ENCODE measurements around the gene SEC22B.
"Not testable (repeated sequence)": the region's sequence is repeated elsewhere in the genome, so short reads cannot be mapped to it uniquely, and the experiment has no call there.

The SEC22B gene

DNA sequence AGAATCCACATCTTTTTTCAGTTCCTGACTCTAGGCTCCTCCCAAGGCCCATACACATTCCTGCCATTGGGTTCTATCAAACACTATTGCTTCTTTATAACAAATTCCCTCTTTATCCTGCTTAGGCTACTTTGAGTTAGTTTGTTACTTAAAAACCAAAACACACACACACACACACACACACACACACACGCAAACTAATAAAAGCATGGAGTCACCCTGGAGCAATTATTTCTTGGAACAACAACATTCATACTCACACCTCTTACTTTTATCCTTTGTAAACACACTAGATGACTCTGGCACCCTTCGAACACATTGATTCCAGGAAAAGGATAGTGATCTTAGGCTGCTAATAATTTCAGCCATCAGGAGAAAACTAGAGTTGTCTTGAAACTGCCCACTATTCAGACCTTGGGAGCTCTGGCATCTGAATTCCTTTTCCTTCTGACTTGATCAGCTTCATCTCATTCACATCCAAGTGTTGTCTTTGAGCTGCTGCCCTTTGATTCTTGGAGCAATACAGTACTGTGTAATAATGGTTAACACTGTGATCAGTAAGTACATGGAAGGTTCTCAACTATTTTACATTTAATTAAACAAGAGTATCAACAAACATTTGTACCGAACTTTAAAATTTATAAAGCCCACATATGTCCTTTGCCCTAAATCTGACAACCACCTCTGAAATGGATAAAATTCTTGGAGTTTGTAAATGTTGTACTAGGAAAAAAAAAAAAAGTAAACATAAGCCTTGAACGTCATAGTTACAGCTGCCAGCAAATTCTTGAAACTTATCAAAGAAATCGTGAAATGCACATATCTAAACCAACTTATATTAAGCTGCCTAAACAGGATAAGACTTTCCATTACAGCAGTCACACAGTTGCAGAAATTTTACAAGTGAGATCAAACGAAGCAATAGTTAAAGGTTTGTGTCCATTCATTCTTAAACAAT is 2.8 kb upstream of the SEC22B start:
- H3K4me3 ChIP-seq (ENCODE audit: low read depth, low read length) = no peak overlapping the region
- in situ Hi-C loops (cut with HindIII; ENCODE audit: low sequenced_read_pairs) = no loop called here
- peak; percentile 82 for DNase-seq (ENCODE audit: low read depth, low spot score)
- TF ChIP-seq CTCF (IDR thresholded peaks at IDR 0.05; ENCODE audit: low read depth, low read length) = no peak

GRCh38 chr1:120178058-120178457 is 1.7 kb upstream of the SEC22B start:
- DNase-seq (ENCODE audit: low read depth, low spot score); H3K4me3 ChIP-seq (ENCODE audit: low read depth, low read length); in situ Hi-C loops (cut with HindIII; ENCODE audit: low sequenced_read_pairs): not testable (repeated sequence)

- H3K4me3 ChIP-seq (ENCODE audit: low read depth, low read length) = peak overlapping the region; percentile 99
- in situ Hi-C loops (cut with HindIII; ENCODE audit: low sequenced_read_pairs); DNase-seq (ENCODE audit: low read depth, low spot score): not testable (repeated sequence)
Measured at GRCh38 chr1:120175688-120176087, 632 bp downstream of the SEC22B start.

- DNase-seq (ENCODE audit: low read depth, low spot score); in situ Hi-C loops (cut with HindIII; ENCODE audit: low sequenced_read_pairs); H3K4me3 ChIP-seq (ENCODE audit: low read depth, low read length): not testable (repeated sequence)
Measured at GRCh38 chr1:120164761-120165160, 11.6 kb downstream of the SEC22B start.

- in situ Hi-C loops (cut with HindIII; ENCODE audit: low sequenced_read_pairs); DNase-seq (ENCODE audit: low read depth, low spot score); H3K4me3 ChIP-seq (ENCODE audit: low read depth, low read length): not testable (repeated sequence)
Measured at GRCh38 chr1:120162015-120162414, 14.3 kb downstream of the SEC22B start.

DNA sequence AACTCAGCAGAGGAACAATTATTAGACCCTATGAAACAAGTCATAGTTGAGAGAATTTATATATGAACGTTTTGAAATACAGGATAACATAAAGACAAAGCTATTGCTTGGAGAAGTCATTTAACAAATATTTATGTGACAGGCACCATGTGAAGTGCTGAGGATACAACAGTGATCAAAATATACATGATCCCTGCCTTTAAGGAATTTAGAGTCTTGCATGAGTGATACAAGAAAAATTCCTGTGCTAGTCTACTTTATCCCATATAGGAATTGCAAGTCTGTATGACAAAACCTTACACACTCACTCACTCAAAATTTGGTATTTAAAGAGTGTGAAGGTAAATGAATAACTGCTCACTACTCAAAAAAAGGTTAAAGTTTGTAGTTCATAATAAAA is 17.8 kb downstream of the SEC22B start:
- H3K4me3 ChIP-seq (ENCODE audit: low read depth, low read length); DNase-seq (ENCODE audit: low read depth, low spot score); in situ Hi-C loops (cut with HindIII; ENCODE audit: low sequenced_read_pairs): not testable (repeated sequence)

- DNase-seq (ENCODE audit: low read depth, low spot score); in situ Hi-C loops (cut with HindIII; ENCODE audit: low sequenced_read_pairs): not testable (repeated sequence)
Measured at GRCh38 chr1:120158086-120158485, 18.2 kb downstream of the SEC22B start.

DNA sequence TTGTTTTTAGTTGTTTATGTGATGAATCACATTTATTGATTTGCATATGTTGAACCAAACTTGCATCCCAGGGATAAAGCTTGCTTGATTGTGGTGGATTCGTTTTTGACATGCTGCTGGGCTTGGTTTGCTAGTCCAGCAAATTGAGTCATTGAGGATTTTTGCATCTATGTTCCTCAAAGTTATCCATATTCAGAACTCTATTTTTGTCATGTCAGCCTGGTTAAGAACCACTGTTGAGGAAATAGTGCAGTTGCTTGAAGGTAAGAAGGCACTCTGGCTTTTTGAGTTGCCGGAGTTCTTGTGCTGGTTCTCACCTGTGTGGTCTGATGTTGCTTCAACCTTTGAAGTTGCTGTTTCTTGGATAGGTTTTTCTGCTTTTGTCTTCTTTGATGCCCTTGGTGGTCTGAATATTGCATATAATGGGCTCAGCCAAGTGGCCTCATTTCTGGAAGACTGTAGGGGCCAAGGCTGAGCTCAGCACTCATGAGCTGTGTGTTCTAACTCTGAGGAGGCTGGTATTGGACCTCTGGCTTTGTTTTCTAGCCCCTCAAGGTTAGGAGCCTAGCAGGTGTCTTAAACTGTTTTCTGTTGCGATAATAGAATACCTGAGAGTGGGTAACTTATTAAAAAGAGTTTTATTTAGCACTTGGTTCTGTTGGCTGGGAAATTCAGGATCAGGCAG is 26.0 kb downstream of the SEC22B start:
- DNase-seq (ENCODE audit: low read depth, low spot score); in situ Hi-C loops (cut with HindIII; ENCODE audit: low sequenced_read_pairs); H3K4me3 ChIP-seq (ENCODE audit: low read depth, low read length): not testable (repeated sequence)

More at GRCh38 chr1:120158086-120158485, 18.2 kb downstream of the SEC22B start:
- H3K4me3 ChIP-seq (ENCODE audit: low read depth, low read length) = not testable (repeated sequence)

DNA sequence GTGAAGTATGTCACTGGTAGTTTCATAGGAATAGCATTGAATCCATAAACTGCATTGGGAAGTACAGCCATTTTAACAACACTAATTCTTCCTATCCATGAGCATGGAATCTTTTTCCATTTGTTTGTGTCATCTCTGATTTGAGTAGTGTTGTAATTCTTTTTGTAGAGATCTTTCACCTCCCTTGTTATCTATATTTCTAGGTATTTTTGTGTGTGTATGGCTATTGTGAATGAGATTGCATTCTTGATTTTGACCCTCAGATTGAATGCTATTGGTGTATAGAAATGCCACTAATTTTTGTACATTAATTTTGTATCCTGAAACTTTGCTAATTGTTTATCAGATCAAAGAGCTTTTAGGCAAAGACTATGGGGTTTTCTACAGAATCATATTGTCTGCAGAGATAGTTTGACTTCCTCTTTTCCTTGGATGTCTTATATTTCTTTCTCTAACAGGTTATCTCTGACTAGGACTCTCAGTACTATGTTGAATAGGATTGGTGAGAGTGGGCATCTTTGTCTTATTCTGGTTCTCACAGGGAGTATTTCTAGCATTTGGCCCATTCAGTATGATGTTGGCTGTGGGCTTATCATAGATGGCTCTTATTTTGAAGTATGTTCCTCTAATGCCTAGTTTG is 26.8 kb downstream of the SEC22B start:
- H3K4me3 ChIP-seq (ENCODE audit: low read depth, low read length); DNase-seq (ENCODE audit: low read depth, low spot score); in situ Hi-C loops (cut with HindIII; ENCODE audit: low sequenced_read_pairs): not testable (repeated sequence)

DNA sequence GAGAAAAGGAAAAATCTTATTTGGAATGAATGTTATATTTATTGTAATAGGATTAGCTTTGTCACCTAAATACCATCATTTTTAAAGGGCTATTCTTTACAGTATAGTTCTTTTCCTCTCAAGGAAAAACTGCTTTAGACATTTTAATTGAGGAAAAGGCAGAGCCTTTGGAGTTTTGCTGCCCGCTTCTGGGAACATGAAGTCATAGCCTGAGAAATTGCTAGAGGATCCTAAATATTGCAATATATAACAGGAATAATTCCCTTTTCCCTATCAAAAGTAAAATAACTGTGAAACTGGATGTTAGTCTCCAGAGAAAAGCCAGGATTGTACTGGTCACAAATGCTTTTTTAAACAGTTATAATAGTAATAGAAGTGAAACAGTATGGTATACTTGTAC is 30.5 kb downstream of the SEC22B start:
- peak; percentile 26 for TF ChIP-seq CTCF (IDR thresholded peaks at IDR 0.05; ENCODE audit: low read depth, low read length)
- in situ Hi-C loops (cut with HindIII; ENCODE audit: low sequenced_read_pairs) = not testable (repeated sequence)

DNA sequence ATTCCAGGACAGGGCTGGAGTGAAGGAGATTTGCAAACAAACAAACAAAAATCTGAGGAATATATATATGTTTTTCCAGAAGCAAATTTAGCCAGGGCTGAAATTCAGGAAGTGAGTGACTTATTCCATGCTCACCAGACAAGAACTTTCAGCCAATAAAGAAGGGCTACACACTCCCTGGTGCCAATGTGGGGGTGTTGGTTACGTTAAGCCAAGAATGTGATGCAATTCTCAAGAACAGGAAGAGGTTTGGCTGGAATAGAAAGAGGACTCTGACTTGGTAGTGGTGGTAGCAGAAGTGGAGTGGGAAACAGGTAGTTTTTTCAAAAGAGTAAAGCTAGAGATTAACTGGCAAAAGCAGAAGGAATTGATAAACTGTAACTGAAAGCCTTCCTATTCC is 31.7 kb downstream of the SEC22B start:
- H3K4me3 ChIP-seq (ENCODE audit: low read depth, low read length); DNase-seq (ENCODE audit: low read depth, low spot score); in situ Hi-C loops (cut with HindIII; ENCODE audit: low sequenced_read_pairs): not testable (repeated sequence)

More for the DNA sequence above, 30.5 kb downstream of the SEC22B start:
- not testable (repeated sequence) for DNase-seq (ENCODE audit: low read depth, low spot score); H3K4me3 ChIP-seq (ENCODE audit: low read depth, low read length)

DNA sequence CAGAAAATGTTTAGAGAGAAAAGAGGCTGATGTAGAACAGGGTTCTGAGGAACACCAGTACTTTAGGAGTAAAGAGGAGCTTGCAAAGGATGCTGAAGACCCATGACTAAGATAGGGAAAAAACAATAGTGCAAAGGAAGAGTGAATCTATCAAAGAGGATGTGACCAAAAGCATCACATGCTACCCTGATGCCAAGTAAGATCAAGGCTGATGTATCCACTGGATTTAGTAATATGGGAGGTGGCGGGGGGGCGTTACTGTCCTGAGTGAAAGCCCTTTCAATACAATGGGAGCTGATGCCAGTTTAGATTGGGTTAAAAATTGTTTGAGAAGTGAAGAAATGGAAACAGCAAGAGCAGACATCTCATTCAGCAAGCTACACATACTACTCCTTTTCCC is 32.2 kb downstream of the SEC22B start:
- in situ Hi-C loops (cut with HindIII; ENCODE audit: low sequenced_read_pairs); H3K4me3 ChIP-seq (ENCODE audit: low read depth, low read length); DNase-seq (ENCODE audit: low read depth, low spot score): not testable (repeated sequence)

GRCh38 chr1:120143334-120143733 is 33.0 kb downstream of the SEC22B start:
- H3K4me3 ChIP-seq (ENCODE audit: low read depth, low read length); DNase-seq (ENCODE audit: low read depth, low spot score); in situ Hi-C loops (cut with HindIII; ENCODE audit: low sequenced_read_pairs): not testable (repeated sequence)

DNA sequence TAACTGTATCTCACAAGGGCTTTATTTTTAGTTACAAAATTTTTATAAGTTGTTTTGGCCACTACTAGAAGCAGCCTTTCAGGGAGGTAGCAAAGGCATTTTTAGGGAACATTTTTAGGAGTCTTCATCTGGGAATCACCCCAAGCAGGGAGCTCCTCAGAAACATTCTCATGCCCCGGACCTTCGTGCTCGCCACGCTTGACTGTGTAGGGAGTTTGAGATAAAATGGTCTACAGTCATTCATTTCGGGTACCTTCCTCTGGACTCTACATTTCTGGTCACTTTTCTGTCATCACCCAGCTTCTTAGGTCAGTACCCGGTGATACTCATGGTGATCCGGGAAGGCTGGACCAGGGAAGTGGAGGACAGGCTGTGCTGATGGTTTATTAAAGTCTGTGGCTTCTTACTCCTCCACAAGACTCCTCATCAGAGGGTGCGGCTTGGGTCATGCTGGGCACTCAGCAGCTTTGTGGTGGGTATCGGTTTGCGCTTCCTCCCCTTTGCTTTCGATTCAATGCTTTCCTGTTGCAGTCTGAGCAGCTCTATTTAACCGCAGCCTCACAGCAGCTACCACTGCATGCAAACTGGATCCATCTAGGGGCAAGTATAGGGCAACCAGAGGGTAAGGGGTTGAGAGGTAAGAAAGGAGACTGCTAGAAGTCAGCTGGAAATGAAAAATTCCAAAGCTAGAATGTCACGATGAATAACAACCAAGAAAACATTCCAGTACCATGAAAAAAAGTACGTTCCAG is 33.6 kb downstream of the SEC22B start:
- in situ Hi-C loops (cut with HindIII; ENCODE audit: low sequenced_read_pairs) = not testable (repeated sequence)
- peak; percentile 91 for DNase-seq (ENCODE audit: low read depth, low spot score)

More for the DNA sequence above, 33.6 kb downstream of the SEC22B start:
- H3K4me3 ChIP-seq (ENCODE audit: low read depth, low read length) = not testable (repeated sequence)
